ENCODE data around the gene NOP9. TPM values are rescaled to one million over a fixed set of nuclear protein-coding genes. Genes with fewer than 3 reads are reported as not detected.

NOP9 gene
- total and polyA plus RNA-seq, 2 donors, result 7.9 to 14.9 TPM

GRCh38 chr14:24315807-24316596 lies 16.4 kb downstream of the NOP9 start:
- DNase-seq (ENCODE audit: low read depth in 6 of 9, low spot score in 9 of 9), result no peak
- Histone ChIP-seq H3K4me1 (ENCODE audit: control insufficient read depth in 2 of 2, insufficient read depth in 2 of 2, low read length in 2 of 2) (peaks cover 2 to 34% of the 10 kb centered on the region in 2 donors), H3K4me3 (ENCODE audit: low read length in 2 of 2) (no peak overlapping the region), H3K36me3 (ENCODE audit: control insufficient read depth in 2 of 2, insufficient read depth in 2 of 2, low read length in 1 of 2) (no peaks in the 10 kb centered on the region), H3K27me3 (ENCODE audit: control insufficient read depth in 2 of 2, insufficient read depth in 1 of 2, low read length in 1 of 2) (peaks cover 0 to 15% of the 10 kb centered on the region in 2 donors), H3K9me3 (ENCODE audit: control insufficient read depth in 2 of 2, insufficient read depth in 1 of 2, low read length in 1 of 2) (no peaks in the 10 kb centered on the region), H3K27ac (ENCODE audit: low read depth in 1 of 2, low read length in 1 of 2) (peak overlapping the region in 1 of 2 donors; percentile 38)
- WGBS, result 94% methylated on average over 70 of the region's 70 CpGs

DNA sequence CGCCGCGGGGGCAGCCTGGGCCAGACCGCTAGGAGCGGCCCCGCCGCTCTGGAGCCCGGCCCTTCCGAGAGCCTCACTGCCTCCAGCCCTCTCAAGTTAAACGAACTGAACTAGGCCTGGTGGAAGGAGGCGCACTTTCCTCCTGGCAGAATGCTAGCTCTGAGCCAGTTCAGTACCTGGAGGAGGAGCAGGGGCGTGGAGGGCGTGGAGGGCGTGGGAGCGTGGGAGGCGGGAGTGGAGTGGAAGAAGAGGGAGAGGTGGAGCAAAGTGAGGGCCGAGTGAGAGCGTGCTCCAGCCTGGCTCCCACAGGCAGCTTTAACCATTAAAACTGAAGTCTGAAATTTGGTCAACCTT lies 16.9 kb downstream of the NOP9 start:
- no peaks in the 10 kb centered on the region for H3K9me3 ChIP-seq (ENCODE audit: control insufficient read depth in 2 of 2, insufficient read depth in 1 of 2, low read length in 1 of 2)
- no peaks in the 10 kb centered on the region for H3K36me3 ChIP-seq (ENCODE audit: control insufficient read depth in 2 of 2, insufficient read depth in 2 of 2, low read length in 1 of 2)
- H3K4me3 ChIP-seq (ENCODE audit: low read length in 2 of 2), result no peak overlapping the region
- peak overlapping the region in 1 of 2 donors; percentile 38 for H3K27ac ChIP-seq (ENCODE audit: low read depth in 1 of 2, low read length in 1 of 2)
- H3K27me3 ChIP-seq (ENCODE audit: control insufficient read depth in 2 of 2, insufficient read depth in 1 of 2, low read length in 1 of 2), result peaks cover 0 to 11% of the 10 kb centered on the region in 2 donors
- peaks cover 0 to 29% of the 10 kb centered on the region in 2 donors for H3K4me1 ChIP-seq (ENCODE audit: control insufficient read depth in 2 of 2, insufficient read depth in 2 of 2, low read length in 2 of 2)
- no peak for DNase-seq (ENCODE audit: low read depth in 6 of 9, low spot score in 9 of 9)
- 94% methylated on average over 18 of the region's 18 CpGs for WGBS

DNA sequence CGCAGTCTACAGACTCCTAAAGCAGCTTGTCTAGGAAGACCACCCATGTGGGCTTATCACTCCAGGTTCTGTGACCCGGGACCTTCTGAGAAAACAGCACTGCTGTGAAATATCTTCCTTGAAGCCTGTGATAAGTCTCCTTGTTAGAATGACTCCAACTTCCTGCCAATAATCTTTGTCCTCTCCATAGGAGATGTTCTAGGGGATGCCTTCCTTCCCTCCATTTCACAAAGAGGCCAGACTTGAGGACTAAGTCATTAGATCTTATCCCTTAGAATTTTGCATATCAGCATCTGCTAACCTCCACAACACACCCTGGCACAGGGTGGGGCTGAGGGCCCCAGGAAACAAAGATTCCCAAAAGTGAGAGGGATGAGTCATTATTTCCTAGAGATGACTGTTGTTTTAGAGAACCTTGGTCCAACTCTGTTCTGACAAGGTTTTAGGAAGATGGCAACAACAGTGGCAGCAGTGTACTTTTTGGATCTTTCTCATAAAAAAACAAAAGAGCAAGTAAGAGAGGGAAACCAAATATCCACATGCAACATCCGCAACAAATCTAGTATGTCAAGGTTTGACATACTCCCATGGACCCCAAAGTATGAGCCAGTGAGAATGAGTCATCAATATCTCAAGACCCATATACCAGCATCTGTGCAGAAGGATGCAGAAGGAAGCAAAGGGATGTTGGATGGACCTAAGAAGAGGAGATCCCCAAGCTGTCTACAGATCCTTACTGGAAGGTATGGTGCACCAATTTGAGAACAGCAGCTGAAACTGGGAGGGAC lies 17.7 kb downstream of the NOP9 start:
- Histone ChIP-seq H3K36me3 (ENCODE audit: control insufficient read depth in 2 of 2, insufficient read depth in 2 of 2, low read length in 1 of 2) (no peaks in the 10 kb centered on the region), H3K27me3 (ENCODE audit: control insufficient read depth in 2 of 2, insufficient read depth in 1 of 2, low read length in 1 of 2) (peaks cover 0 to 10% of the 10 kb centered on the region in 2 donors), H3K4me1 (ENCODE audit: control insufficient read depth in 2 of 2, insufficient read depth in 2 of 2, low read length in 2 of 2) (peaks cover 0 to 21% of the 10 kb centered on the region in 2 donors), H3K9me3 (ENCODE audit: control insufficient read depth in 2 of 2, insufficient read depth in 1 of 2, low read length in 1 of 2) (no peaks in the 10 kb centered on the region), H3K27ac (ENCODE audit: low read depth in 1 of 2, low read length in 1 of 2) (no peak overlapping the region), H3K4me3 (ENCODE audit: low read length in 2 of 2) (no peak overlapping the region)
- 96% methylated on average over 3 of the region's 3 CpGs for WGBS
- no peak for DNase-seq (ENCODE audit: low read depth in 6 of 9, low spot score in 9 of 9)

DNA sequence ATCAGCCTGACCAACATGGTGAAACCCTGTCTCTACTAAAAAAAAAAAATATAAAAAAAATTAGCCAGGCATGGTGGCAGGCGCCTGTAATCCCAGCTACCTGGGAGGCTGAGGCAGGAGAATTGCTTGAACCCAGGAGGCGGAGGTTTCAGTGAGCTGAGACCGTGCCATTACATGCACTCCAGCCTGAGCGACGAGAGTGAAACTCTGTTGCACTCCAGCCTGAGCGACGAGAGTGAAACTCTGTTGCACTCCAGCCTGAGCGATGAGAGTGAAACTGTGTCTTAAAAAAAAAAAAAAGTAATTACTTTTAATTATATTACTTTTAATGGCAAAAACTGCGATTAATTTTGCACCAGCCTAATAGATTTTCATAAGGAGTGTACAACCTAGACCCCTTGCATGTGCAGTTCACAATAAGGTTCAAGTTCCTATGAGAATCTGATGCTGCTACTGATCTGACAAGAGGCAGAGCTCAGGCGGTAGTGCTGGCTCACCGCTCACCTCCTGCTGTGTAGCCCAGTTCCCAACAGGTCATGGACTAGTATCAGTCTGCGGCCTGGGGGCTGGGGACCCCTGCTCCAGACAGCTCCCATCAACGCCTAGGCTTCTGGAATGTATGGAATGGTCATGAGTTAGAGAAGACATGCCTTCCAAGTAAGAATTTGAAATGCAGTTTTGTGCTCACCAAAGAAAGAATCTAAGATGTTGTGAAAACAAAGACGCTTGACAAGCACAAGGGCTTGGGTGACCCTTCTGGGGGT lies 21.7 kb downstream of the NOP9 start:
- H3K27me3 ChIP-seq (ENCODE audit: control insufficient read depth in 2 of 2, insufficient read depth in 1 of 2, low read length in 1 of 2), result peaks cover 0 to 13% of the 10 kb centered on the region in 2 donors
- H3K36me3 ChIP-seq (ENCODE audit: control insufficient read depth in 2 of 2, insufficient read depth in 2 of 2, low read length in 1 of 2), result no peaks in the 10 kb centered on the region
- no peak for DNase-seq (ENCODE audit: low read depth in 6 of 9, low spot score in 9 of 9)
- no peak overlapping the region for H3K4me3 ChIP-seq (ENCODE audit: low read length in 2 of 2)
- 96% methylated on average over 14 of the region's 14 CpGs for WGBS
- H3K4me1 ChIP-seq (ENCODE audit: control insufficient read depth in 2 of 2, insufficient read depth in 2 of 2, low read length in 2 of 2), result no peaks in the 10 kb centered on the region
- no peak overlapping the region for H3K27ac ChIP-seq (ENCODE audit: low read depth in 1 of 2, low read length in 1 of 2)
- no peaks in the 10 kb centered on the region for H3K9me3 ChIP-seq (ENCODE audit: control insufficient read depth in 2 of 2, insufficient read depth in 1 of 2, low read length in 1 of 2)

GRCh38 chr14:24322672-24323071 lies 23.0 kb downstream of the NOP9 start:
- no peaks in the 10 kb centered on the region for H3K36me3 ChIP-seq (ENCODE audit: control insufficient read depth in 2 of 2, insufficient read depth in 2 of 2, low read length in 1 of 2)
- DNase-seq (ENCODE audit: low read depth in 6 of 9, low spot score in 9 of 9), result no peak
- no peak overlapping the region for H3K4me3 ChIP-seq (ENCODE audit: low read length in 2 of 2)
- 93% methylated on average over 10 of the region's 10 CpGs for WGBS
- no peak overlapping the region for H3K27ac ChIP-seq (ENCODE audit: low read depth in 1 of 2, low read length in 1 of 2)
- H3K27me3 ChIP-seq (ENCODE audit: control insufficient read depth in 2 of 2, insufficient read depth in 1 of 2, low read length in 1 of 2), result peaks cover 0 to 13% of the 10 kb centered on the region in 2 donors
- peaks cover 0 to 7% of the 10 kb centered on the region in 2 donors for H3K4me1 ChIP-seq (ENCODE audit: control insufficient read depth in 2 of 2, insufficient read depth in 2 of 2, low read length in 2 of 2)
- H3K9me3 ChIP-seq (ENCODE audit: control insufficient read depth in 2 of 2, insufficient read depth in 1 of 2, low read length in 1 of 2), result no peaks in the 10 kb centered on the region

DNA sequence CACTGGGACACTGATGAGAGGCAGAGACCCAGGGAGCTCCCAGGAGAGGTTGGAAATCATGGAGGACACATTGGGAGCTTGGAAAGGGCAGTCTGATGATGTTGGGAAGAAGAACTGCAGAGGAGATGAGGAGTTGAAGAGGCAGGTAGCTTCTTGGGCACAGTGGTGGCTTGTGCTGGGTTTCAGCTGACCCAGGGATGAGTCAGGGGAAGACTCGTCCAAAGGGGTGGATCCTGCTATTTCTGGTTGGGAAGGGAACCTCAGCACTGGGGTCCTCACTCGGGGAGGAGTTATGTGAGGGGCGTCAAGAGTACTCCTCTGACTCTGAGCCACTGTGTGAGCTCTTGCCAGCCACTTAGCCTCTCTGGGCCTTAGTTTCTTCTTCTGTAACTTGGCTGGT lies 23.7 kb downstream of the NOP9 start:
- WGBS, result 88% methylated on average over 3 of the region's 3 CpGs
- H3K9me3 ChIP-seq (ENCODE audit: control insufficient read depth in 2 of 2, insufficient read depth in 1 of 2, low read length in 1 of 2), result no peaks in the 10 kb centered on the region
- H3K36me3 ChIP-seq (ENCODE audit: control insufficient read depth in 2 of 2, insufficient read depth in 2 of 2, low read length in 1 of 2), result no peaks in the 10 kb centered on the region
- H3K4me1 ChIP-seq (ENCODE audit: control insufficient read depth in 2 of 2, insufficient read depth in 2 of 2, low read length in 2 of 2), result peaks cover 0 to 8% of the 10 kb centered on the region in 2 donors
- no peak overlapping the region for H3K27ac ChIP-seq (ENCODE audit: low read depth in 1 of 2, low read length in 1 of 2)
- peaks cover 0 to 13% of the 10 kb centered on the region in 2 donors for H3K27me3 ChIP-seq (ENCODE audit: control insufficient read depth in 2 of 2, insufficient read depth in 1 of 2, low read length in 1 of 2)
- H3K4me3 ChIP-seq (ENCODE audit: low read length in 2 of 2), result no peak overlapping the region
- no peak for DNase-seq (ENCODE audit: low read depth in 6 of 9, low spot score in 9 of 9)

DNA sequence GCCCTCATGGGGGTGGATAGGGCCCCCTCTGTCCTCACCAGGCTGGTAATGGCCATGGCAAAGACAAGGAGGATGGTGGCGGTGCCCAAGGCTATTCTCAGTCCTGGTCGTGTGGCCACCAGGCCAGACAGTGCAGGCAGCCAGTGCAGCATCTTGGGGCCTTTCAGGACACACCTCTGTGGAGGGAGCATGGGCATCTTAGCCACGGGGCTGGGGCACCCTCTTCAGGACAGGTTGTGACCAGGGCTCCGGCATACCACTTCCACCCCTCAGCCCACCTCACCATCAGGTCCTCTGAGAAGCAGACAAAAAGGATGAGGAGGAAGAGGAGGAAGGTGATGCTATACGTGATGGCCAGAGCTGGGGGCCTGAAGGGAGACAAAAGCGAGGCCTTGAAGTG lies 24.4 kb downstream of the NOP9 start:
- Histone ChIP-seq H3K4me3 (ENCODE audit: low read length in 2 of 2) (no peak overlapping the region), H3K4me1 (ENCODE audit: control insufficient read depth in 2 of 2, insufficient read depth in 2 of 2, low read length in 2 of 2) (peaks cover 0 to 8% of the 10 kb centered on the region in 2 donors), H3K9me3 (ENCODE audit: control insufficient read depth in 2 of 2, insufficient read depth in 1 of 2, low read length in 1 of 2) (no peaks in the 10 kb centered on the region), H3K27ac (ENCODE audit: low read depth in 1 of 2, low read length in 1 of 2) (no peak overlapping the region), H3K27me3 (ENCODE audit: control insufficient read depth in 2 of 2, insufficient read depth in 1 of 2, low read length in 1 of 2) (peaks cover 0 to 6% of the 10 kb centered on the region in 2 donors), H3K36me3 (ENCODE audit: control insufficient read depth in 2 of 2, insufficient read depth in 2 of 2, low read length in 1 of 2) (no peaks in the 10 kb centered on the region)
- no peak for DNase-seq (ENCODE audit: low read depth in 6 of 9, low spot score in 9 of 9)
- 93% methylated on average over 6 of the region's 6 CpGs for WGBS

GRCh38 chr14:24325041-24325530 lies 25.4 kb downstream of the NOP9 start:
- WGBS, result 64% methylated on average over 5 of the region's 5 CpGs
- peaks cover 0 to 11% of the 10 kb centered on the region in 2 donors for H3K27me3 ChIP-seq (ENCODE audit: control insufficient read depth in 2 of 2, insufficient read depth in 1 of 2, low read length in 1 of 2)
- H3K27ac ChIP-seq (ENCODE audit: low read depth in 1 of 2, low read length in 1 of 2), result no peak overlapping the region
- peaks cover 0 to 11% of the 10 kb centered on the region in 2 donors for H3K4me1 ChIP-seq (ENCODE audit: control insufficient read depth in 2 of 2, insufficient read depth in 2 of 2, low read length in 2 of 2)
- no peaks in the 10 kb centered on the region for H3K9me3 ChIP-seq (ENCODE audit: control insufficient read depth in 2 of 2, insufficient read depth in 1 of 2, low read length in 1 of 2)
- no peaks in the 10 kb centered on the region for H3K36me3 ChIP-seq (ENCODE audit: control insufficient read depth in 2 of 2, insufficient read depth in 2 of 2, low read length in 1 of 2)
- H3K4me3 ChIP-seq (ENCODE audit: low read length in 2 of 2), result no peak overlapping the region
- DNase-seq (ENCODE audit: low read depth in 6 of 9, low spot score in 9 of 9), result no peak
